HG03565 (cell line): ENCODE results near the gene NFKB1.
"Not testable (repeated sequence)": the region's sequence is repeated elsewhere in the genome, so short reads cannot be mapped to it uniquely, and the experiment has no call there.

Source experiments
- ATAC-seq: cut with Tn5 transposase; IDR thresholded peaks from one replicate; pipeline ENCODE4 v1.9.1; 2021; ENCODE audit warnings: mild to moderate bottlenecking, moderate library complexity; ENCODE audit not compliant: unreplicated experiment

NFKB1 gene

GRCh38 chr4:102619776-102620631, 118.8 kb downstream of the NFKB1 start:
- ATAC-seq, result not testable (repeated sequence)

GRCh38 chr4:102620697-102621497, 119.7 kb downstream of the NFKB1 start:
- ATAC-seq, result no peak

GRCh38 chr4:102623622-102624021, 122.5 kb downstream of the NFKB1 start:
- no peak for ATAC-seq

GRCh38 chr4:102624505-102624904, 123.3 kb downstream of the NFKB1 start:
- ATAC-seq, result no peak

- peak; percentile 88 for ATAC-seq
Observed at GRCh38 chr4:102625232-102625930, 124.2 kb downstream of the NFKB1 start.

- no peak for ATAC-seq
Observed at GRCh38 chr4:102627831-102628523, 126.8 kb downstream of the NFKB1 start.

- no peak for ATAC-seq
Observed at GRCh38 chr4:102629673-102630072, 128.5 kb downstream of the NFKB1 start.

GRCh38 chr4:102631616-102632015, 130.5 kb downstream of the NFKB1 start:
- ATAC-seq, result no peak

GRCh38 chr4:102632241-102633065, 131.3 kb downstream of the NFKB1 start:
- no peak for ATAC-seq

GRCh38 chr4:102633100-102633499, 131.9 kb downstream of the NFKB1 start:
- ATAC-seq, result no peak

- ATAC-seq, result no peak
Observed at GRCh38 chr4:102637391-102637790, 136.2 kb downstream of the NFKB1 start.

- no peak for ATAC-seq
Observed at GRCh38 chr4:102638621-102639020, 137.5 kb downstream of the NFKB1 start.

GRCh38 chr4:102639598-102639997, 138.4 kb downstream of the NFKB1 start:
- ATAC-seq, result no peak

- no peak for ATAC-seq
Observed at GRCh38 chr4:102640669-102641068, 139.5 kb downstream of the NFKB1 start.

GRCh38 chr4:102641793-102642192, 140.6 kb downstream of the NFKB1 start:
- no peak for ATAC-seq

- ATAC-seq, result no peak
Observed at GRCh38 chr4:102642631-102643298, 141.6 kb downstream of the NFKB1 start.

GRCh38 chr4:102647117-102647516, 146.0 kb downstream of the NFKB1 start:
- ATAC-seq, result no peak

GRCh38 chr4:102657206-102657605, 156.0 kb downstream of the NFKB1 start:
- ATAC-seq, result no peak

GRCh38 chr4:102663073-102663472, 161.9 kb downstream of the NFKB1 start:
- no peak for ATAC-seq
